Neural cell (in vitro differentiated cells): Measurements from ENCODE around the gene RPL26. TPM values are rescaled to one million over a fixed set of nuclear protein-coding genes. Genes with fewer than 3 reads are reported as not detected.

Experiments
- H2AFZ ChIP-seq: fragments of 200-600, 300-800 bp; sonication (generic), shearing (Covaris generic); 2 replicates; pipeline ENCODE4 v1.6.0; 2014; ENCODE audit warnings: low read depth, mild to moderate bottlenecking, antibody characterized with exemption, low read length, moderate library complexity
- H3F3A ChIP-seq: fragments of 200-600 bp; shearing (Covaris generic); 2 replicates; pipeline ENCODE4 v1.6.1; 2016; ENCODE audit warnings: mild to moderate bottlenecking, moderate library complexity, mixed read lengths, antibody characterized with exemption, low read length; ENCODE audit not compliant: insufficient read depth, poor library complexity, severe bottlenecking
- H3K27ac ChIP-seq: fragments of 200-600, 300-800 bp; sonication (generic), shearing (Covaris generic); 2 replicates; pipeline ENCODE4 v1.5.1; 2014; ENCODE audit warnings: mild to moderate bottlenecking, low read length, moderate library complexity
- H3K27me3 ChIP-seq: fragments of 300-800, 200-600 bp; sonication (generic), shearing (Covaris generic); 2 replicates; pipeline ENCODE4 v1.6.0; 2014; ENCODE audit warnings: mild to moderate bottlenecking, low read depth, low read length, moderate library complexity; ENCODE audit not compliant: insufficient read depth
- H3K36me3 ChIP-seq: fragments of 300-800, 200-600 bp; sonication (generic), shearing (Covaris generic); 2 replicates; pipeline ENCODE4 v1.5.1; 2014; ENCODE audit warnings: mild to moderate bottlenecking, antibody characterized with exemption, low read length, moderate library complexity; ENCODE audit not compliant: insufficient read depth
- H3K4me2 ChIP-seq: fragments of 300-800, 200-600 bp; sonication (generic), shearing (Covaris generic); 2 replicates; pipeline ENCODE4 v1.6.0; 2014; ENCODE audit warnings: mild to moderate bottlenecking, low read length
- H3K4me3 ChIP-seq: fragments of 300-800, 200-600 bp; sonication (generic), shearing (Covaris generic); 2 replicates; pipeline ENCODE4 v1.5.1; 2014; ENCODE audit warnings: mild to moderate bottlenecking, low read length, moderate library complexity
- H3K79me2 ChIP-seq: fragments of 200-600 bp; shearing (Covaris generic); replicated peaks from 2 replicates; pipeline ENCODE4 v1.6.0; 2014; ENCODE audit warnings: mild to moderate bottlenecking, low read length, moderate library complexity; ENCODE audit not compliant: insufficient read depth
- H3K9ac ChIP-seq: fragments of 300-800, 200-600 bp; sonication (generic), shearing (Covaris generic); 2 replicates; pipeline ENCODE4 v1.6.1; 2016; ENCODE audit warnings: mild to moderate bottlenecking, low read length, mixed read lengths
- H3K9me2 ChIP-seq: fragments of 200-600 bp; shearing (Covaris generic); 2 replicates; pipeline ENCODE4 v1.6.1; 2016; ENCODE audit warnings: mild to moderate bottlenecking, low read length, mixed read lengths; ENCODE audit not compliant: insufficient read depth
- H3K9me3 ChIP-seq: fragments of 200-600, 300-800 bp; sonication (generic), shearing (Covaris generic); 2 replicates; pipeline ENCODE4 v1.6.1; 2016; ENCODE audit warnings: mild to moderate bottlenecking, mixed run types, low read length, moderate library complexity, mixed read lengths
- H4K20me1 ChIP-seq: fragments of 200-600 bp; shearing (Covaris generic); 2 replicates; pipeline ENCODE4 v1.6.1; 2016; ENCODE audit warnings: mild to moderate bottlenecking, mixed run types; ENCODE audit not compliant: insufficient read depth
- EP300 ChIP-seq: fragments of 450-650 bp; conservative IDR thresholded peaks from 2 replicates; pipeline ENCODE4 v1.6.1; 2014; ENCODE audit warnings: antibody characterized with exemption, mild to moderate bottlenecking, moderate library complexity; ENCODE audit not compliant: poor library complexity, severe bottlenecking
- EZH2 ChIP-seq: fragments of 200-600, 300-800 bp; shearing (Covaris generic), sonication (generic); IDR thresholded peaks from 2 replicates; pipeline ENCODE4 v1.6.1; 2014; ENCODE audit warnings: antibody characterized with exemption, low read length, borderline replicate concordance, mild to moderate bottlenecking; ENCODE audit not compliant: insufficient read depth, poor library complexity, severe bottlenecking
- MXI1 ChIP-seq: fragments of 450-650 bp; conservative IDR thresholded peaks from 2 replicates; pipeline ENCODE4 v1.6.1; 2014; ENCODE audit warnings: antibody characterized with exemption, mild to moderate bottlenecking; ENCODE audit not compliant: poor library complexity, severe bottlenecking
- POLR2AphosphoS5 ChIP-seq: IDR thresholded peaks from 2 replicates; pipeline ENCODE4 v1.6.1; 2012
- RAD21 ChIP-seq: fragments of 450-650 bp; conservative IDR thresholded peaks from 2 replicates; pipeline ENCODE4 v1.6.1; 2014; ENCODE audit warnings: antibody characterized with exemption, mild to moderate bottlenecking, moderate library complexity
- SMC3 ChIP-seq: fragments of 450-650 bp; conservative IDR thresholded peaks from 2 replicates; pipeline ENCODE4 v1.6.1; 2014; ENCODE audit warnings: antibody characterized with exemption, mild to moderate bottlenecking, moderate library complexity; ENCODE audit not compliant: poor library complexity
- TAF1 ChIP-seq: IDR thresholded peaks from 2 replicates; pipeline ENCODE4 v1.6.1; 2012; ENCODE audit warnings: low read depth
- polyA plus RNA-seq: library from polyadenylated mRNA; depleted of rRNA; stranded (reverse); fragments of >200 nt; gene quantifications from 2 replicates; pipeline ENCODE4 v1.2.3, GENCODE V29; 2014
- TF ChIP-seq, protein P1 (sequence below): IDR thresholded peaks from 2 replicates; pipeline ENCODE4 v1.6.1; 2012; ENCODE audit warnings: borderline replicate concordance
- TF ChIP-seq, protein P2 (sequence below): fragments of 450-650 bp; IDR thresholded peaks from 2 replicates; pipeline ENCODE4 v1.5.1; 2014; ENCODE audit warnings: antibody characterized with exemption, mild to moderate bottlenecking, moderate library complexity; ENCODE audit not compliant: poor library complexity, severe bottlenecking

The RPL26 gene
- polyA plus RNA-seq, 1 donor from 2014 or later: 4,061 TPM

DNA sequence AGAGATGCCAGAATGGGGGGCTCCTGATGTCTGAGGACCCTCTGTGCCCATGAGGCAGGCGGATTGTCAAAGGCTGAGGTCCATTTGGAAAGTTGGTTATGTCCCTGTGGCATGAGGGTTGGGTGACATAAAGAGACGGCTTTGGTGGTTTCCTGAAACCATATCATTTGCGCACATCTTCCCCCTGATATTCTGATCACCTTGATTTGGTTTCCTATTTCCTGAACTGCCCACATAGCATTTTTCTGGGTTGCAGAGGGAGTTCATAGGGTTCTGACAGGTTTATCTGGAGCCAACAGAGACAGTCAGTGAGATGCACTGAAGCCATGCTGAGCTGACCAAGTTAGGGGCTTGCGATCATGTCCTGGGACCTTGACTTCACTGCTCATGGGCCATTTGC is 30.3 kb upstream of the RPL26 start:
- TF ChIP-seq, protein P1, sequence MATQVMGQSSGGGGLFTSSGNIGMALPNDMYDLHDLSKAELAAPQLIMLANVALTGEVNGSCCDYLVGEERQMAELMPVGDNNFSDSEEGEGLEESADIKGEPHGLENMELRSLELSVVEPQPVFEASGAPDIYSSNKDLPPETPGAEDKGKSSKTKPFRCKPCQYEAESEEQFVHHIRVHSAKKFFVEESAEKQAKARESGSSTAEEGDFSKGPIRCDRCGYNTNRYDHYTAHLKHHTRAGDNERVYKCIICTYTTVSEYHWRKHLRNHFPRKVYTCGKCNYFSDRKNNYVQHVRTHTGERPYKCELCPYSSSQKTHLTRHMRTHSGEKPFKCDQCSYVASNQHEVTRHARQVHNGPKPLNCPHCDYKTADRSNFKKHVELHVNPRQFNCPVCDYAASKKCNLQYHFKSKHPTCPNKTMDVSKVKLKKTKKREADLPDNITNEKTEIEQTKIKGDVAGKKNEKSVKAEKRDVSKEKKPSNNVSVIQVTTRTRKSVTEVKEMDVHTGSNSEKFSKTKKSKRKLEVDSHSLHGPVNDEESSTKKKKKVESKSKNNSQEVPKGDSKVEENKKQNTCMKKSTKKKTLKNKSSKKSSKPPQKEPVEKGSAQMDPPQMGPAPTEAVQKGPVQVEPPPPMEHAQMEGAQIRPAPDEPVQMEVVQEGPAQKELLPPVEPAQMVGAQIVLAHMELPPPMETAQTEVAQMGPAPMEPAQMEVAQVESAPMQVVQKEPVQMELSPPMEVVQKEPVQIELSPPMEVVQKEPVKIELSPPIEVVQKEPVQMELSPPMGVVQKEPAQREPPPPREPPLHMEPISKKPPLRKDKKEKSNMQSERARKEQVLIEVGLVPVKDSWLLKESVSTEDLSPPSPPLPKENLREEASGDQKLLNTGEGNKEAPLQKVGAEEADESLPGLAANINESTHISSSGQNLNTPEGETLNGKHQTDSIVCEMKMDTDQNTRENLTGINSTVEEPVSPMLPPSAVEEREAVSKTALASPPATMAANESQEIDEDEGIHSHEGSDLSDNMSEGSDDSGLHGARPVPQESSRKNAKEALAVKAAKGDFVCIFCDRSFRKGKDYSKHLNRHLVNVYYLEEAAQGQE: no peak
- TF ChIP-seq SMC3 (no peak), MXI1 (no peak), POLR2AphosphoS5 (no peak), TAF1 (no peak), EP300 (no peak), RAD21 (no peak), EZH2 (no peak)
- TF ChIP-seq, protein P2, sequence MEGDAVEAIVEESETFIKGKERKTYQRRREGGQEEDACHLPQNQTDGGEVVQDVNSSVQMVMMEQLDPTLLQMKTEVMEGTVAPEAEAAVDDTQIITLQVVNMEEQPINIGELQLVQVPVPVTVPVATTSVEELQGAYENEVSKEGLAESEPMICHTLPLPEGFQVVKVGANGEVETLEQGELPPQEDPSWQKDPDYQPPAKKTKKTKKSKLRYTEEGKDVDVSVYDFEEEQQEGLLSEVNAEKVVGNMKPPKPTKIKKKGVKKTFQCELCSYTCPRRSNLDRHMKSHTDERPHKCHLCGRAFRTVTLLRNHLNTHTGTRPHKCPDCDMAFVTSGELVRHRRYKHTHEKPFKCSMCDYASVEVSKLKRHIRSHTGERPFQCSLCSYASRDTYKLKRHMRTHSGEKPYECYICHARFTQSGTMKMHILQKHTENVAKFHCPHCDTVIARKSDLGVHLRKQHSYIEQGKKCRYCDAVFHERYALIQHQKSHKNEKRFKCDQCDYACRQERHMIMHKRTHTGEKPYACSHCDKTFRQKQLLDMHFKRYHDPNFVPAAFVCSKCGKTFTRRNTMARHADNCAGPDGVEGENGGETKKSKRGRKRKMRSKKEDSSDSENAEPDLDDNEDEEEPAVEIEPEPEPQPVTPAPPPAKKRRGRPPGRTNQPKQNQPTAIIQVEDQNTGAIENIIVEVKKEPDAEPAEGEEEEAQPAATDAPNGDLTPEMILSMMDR: no peak
- Histone ChIP-seq H3K27ac (no peak overlapping the region), H3K4me2 (no peak overlapping the region), H3K27me3 (no peaks in the 10 kb centered on the region), H3K9me2 (no peaks in the 10 kb centered on the region), H3K9me3 (no peaks in the 10 kb centered on the region), H3K9ac (no peak overlapping the region), H4K20me1 (no peaks in the 10 kb centered on the region), H3K36me3 (no peaks in the 10 kb centered on the region), H3K79me2 (no peaks in the 10 kb centered on the region), H3K4me3 (no peak overlapping the region), H3F3A (no peaks in the 10 kb centered on the region), H2AFZ (no peak overlapping the region)

DNA sequence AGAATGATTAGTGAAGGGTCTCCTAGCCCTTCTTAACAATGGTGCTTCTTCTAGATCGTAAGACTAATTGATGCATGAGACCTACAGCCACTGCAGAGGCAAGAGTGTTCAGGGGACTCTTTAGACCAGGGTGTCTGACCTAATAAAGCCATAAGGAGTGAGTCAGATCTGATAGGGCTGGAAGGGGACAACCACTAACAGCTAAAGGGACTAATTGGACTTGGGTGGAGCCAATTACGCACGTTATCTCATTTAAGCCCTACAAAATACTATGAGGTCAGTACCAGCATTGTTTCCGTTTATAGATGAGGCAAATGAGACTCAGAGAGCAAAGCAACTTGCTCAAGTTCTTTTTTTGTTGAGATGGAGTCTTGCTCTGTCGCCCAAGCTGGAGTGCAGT is 29.1 kb upstream of the RPL26 start:
- no peak overlapping the region for H3K9ac ChIP-seq
- H2AFZ ChIP-seq: no peak overlapping the region
- H3K4me3 ChIP-seq: no peak overlapping the region
- no peaks in the 10 kb centered on the region for H3K79me2 ChIP-seq
- no peak overlapping the region for H3K27ac ChIP-seq
- H3K9me2 ChIP-seq: no peaks in the 10 kb centered on the region
- H3K36me3 ChIP-seq: no peaks in the 10 kb centered on the region
- H3K27me3 ChIP-seq: no peaks in the 10 kb centered on the region
- H3K4me2 ChIP-seq: no peak overlapping the region
- H4K20me1 ChIP-seq: no peaks in the 10 kb centered on the region
- H3K9me3 ChIP-seq: no peaks in the 10 kb centered on the region
- no peaks in the 10 kb centered on the region for H3F3A ChIP-seq
- no peak for TF ChIP-seq MXI1
- no peak for TF ChIP-seq EZH2
- no peak for TF ChIP-seq POLR2AphosphoS5
- no peak for TF ChIP-seq RAD21
- TF ChIP-seq, protein P2: no peak
- TF ChIP-seq, protein P1: no peak
- no peak for TF ChIP-seq EP300
- TF ChIP-seq TAF1: no peak
- TF ChIP-seq SMC3: no peak
